ENCODE results near the gene RHOB.

- TF ChIP-seq POLR2A (IDR thresholded peaks at IDR 0.05; ENCODE audit: low read depth, low read length) (no peak), POLR2AphosphoS5 (IDR thresholded peaks at IDR 0.05; ENCODE audit: low read depth, low read length) (no peak)
These were observed 49.4 kb downstream of the RHOB start for GRCh38 chr2:20496076-20496872.

All from GM12892 (cell line).